22Rv1 (cell line): ENCODE data around the gene KRT33A.

Source experiments
- ZFX ChIP-seq: fragments of 450-650 bp; IDR thresholded peaks from 2 replicates; pipeline ENCODE4 v1.6.1; 2017; ENCODE audit warnings: antibody characterized with exemption, borderline replicate concordance
- TF ChIP-seq, protein P1 (sequence below): fragments of 450-650 bp; IDR thresholded peaks from 2 replicates; pipeline ENCODE4 v1.5.1; 2017; ENCODE audit warnings: mild to moderate bottlenecking

DNA sequence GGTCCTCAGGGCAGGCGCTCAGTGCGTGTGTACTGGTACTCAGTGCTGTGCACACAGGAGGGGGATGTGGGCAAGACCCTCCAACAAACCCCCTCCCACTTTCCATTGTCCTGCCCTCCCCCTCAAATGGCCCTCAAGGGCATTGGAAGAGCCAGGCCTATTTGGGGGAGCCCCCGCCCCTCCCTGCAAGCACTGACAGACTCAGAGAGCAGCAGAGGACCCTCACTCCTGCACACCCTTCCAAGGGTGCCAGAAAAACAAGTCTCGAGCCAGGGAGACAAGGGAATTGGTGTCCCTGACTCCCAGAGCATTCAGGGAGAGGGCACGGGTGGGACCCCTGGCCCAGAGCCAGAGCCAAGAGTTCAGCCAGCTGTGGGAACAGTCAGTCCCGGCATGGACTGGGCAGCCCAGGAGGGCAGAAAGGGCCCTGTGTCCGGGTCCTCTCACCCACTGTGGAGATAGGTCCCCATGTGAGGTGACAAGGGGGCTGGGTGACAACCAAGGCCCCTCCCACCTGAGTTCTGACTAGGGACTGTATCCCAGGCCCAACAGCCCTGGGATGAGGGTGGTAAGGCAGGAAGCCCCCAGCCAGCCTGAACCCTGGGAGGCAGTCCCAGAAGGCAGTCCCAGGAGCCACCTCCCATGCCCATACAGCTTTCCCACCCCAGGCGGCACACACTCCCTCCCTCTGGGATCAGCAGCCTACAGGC, 23.1 kb downstream of the KRT33A start:
- TF ChIP-seq ZFX: no peak
- TF ChIP-seq, protein P1, sequence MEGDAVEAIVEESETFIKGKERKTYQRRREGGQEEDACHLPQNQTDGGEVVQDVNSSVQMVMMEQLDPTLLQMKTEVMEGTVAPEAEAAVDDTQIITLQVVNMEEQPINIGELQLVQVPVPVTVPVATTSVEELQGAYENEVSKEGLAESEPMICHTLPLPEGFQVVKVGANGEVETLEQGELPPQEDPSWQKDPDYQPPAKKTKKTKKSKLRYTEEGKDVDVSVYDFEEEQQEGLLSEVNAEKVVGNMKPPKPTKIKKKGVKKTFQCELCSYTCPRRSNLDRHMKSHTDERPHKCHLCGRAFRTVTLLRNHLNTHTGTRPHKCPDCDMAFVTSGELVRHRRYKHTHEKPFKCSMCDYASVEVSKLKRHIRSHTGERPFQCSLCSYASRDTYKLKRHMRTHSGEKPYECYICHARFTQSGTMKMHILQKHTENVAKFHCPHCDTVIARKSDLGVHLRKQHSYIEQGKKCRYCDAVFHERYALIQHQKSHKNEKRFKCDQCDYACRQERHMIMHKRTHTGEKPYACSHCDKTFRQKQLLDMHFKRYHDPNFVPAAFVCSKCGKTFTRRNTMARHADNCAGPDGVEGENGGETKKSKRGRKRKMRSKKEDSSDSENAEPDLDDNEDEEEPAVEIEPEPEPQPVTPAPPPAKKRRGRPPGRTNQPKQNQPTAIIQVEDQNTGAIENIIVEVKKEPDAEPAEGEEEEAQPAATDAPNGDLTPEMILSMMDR: no peak
